Glomerular visceral epithelial cell (primary cell): Measurements from ENCODE around the gene COL16A1.

Experiments used
- DNase-seq: peaks from one replicate; pipeline ENCODE4 v3.0.0-alpha.2; 2016; ENCODE audit errors: extremely low spot score

The COL16A1 gene

GRCh38 chr1:31703431-31704270 is at the start of gene COL16A1:
TSS of gene COL16A1 (minus strand) at chr1:31704017. CDS start at chr1:31702193, 1,824 bp downstream.
- DNase-seq: peak; percentile 35

- DNase-seq: no peak
Measured at GRCh38 chr1:31752952-31753475, 49.2 kb upstream of the COL16A1 start.

DNA sequence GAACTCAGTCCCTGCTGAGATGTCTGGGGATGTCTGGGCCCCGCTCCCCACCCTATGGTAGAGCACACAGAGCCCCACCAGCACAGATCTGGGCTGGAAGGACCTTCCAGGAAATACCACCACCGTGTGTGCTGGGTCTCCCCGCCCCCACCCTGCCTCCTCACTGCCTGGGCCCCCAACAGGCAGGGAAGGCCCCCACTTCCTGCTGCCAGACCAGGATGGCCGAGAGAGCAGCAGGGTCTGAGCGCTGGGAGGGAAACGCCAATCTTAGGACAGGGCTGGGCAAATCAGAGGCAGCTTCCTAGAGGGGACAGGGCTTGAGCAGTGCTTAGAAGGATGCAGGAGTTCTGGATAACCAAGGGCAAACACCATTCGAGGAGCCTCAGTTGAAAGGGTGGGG is 48.4 kb upstream of the COL16A1 start:
- no peak for DNase-seq

- DNase-seq: no peak
Measured at GRCh38 chr1:31751822-31752241, 48.0 kb upstream of the COL16A1 start.

DNA sequence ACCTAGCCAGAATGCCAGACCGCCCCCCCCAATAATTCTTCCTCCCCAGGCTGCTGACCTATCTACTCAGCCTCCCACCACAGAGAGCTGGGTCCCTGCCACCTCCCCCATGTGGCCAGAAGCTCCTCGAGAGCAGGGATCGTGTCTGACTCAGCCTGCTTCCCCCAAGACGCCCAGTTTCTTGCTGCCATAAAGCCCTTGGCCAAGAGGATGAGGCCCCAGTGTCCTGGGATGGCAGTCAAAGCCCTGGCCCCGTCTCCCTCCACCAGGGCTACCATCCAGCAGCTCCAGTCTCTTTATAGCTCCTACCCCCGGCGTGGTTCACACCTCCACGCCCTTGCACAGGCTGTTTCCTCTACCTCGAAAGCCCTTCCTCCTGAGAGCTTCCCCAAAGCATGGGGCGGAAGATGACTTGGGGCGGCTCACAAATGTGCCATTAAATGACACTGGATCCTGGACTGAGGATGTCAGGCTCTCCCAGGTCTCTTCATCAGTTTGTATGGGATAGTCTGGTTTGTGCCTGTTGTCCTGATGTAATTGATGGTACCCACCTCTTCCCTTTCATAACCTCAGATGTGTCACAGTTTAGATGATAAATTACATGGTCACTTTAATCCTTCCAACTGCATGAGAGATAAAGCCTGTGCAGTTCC is 47.2 kb upstream of the COL16A1 start:
- DNase-seq: peak; percentile 65

- no peak for DNase-seq
Measured at GRCh38 chr1:31749785-31750735, 46.2 kb upstream of the COL16A1 start.

GRCh38 chr1:31748365-31748764 is 44.5 kb upstream of the COL16A1 start:
- no peak for DNase-seq

GRCh38 chr1:31747304-31747703 is 43.5 kb upstream of the COL16A1 start:
- DNase-seq: no peak

DNA sequence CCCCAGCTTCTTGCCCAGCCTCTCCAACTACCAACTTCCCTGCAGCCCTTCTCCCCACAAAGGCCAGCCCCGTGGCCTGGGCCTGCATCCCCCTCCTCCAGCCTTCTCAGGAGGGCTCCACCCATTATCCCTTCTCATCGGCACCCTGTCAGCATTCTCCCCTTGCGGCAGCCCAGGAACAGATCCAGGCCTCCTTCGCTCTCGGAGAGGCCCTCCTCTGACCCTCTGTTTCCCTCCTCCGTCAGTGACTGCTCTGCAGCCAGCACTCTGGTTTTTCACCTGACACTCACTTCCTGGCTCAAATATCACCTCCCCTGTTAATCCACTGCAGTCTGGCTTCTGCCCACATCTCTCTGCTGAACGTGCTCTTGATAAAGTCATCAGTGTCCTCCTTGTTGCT is 42.9 kb upstream of the COL16A1 start:
- no peak for DNase-seq

GRCh38 chr1:31745946-31746670 is 42.3 kb upstream of the COL16A1 start:
- no peak for DNase-seq

GRCh38 chr1:31745096-31745945 is 41.5 kb upstream of the COL16A1 start:
- DNase-seq: peak; percentile 61

DNA sequence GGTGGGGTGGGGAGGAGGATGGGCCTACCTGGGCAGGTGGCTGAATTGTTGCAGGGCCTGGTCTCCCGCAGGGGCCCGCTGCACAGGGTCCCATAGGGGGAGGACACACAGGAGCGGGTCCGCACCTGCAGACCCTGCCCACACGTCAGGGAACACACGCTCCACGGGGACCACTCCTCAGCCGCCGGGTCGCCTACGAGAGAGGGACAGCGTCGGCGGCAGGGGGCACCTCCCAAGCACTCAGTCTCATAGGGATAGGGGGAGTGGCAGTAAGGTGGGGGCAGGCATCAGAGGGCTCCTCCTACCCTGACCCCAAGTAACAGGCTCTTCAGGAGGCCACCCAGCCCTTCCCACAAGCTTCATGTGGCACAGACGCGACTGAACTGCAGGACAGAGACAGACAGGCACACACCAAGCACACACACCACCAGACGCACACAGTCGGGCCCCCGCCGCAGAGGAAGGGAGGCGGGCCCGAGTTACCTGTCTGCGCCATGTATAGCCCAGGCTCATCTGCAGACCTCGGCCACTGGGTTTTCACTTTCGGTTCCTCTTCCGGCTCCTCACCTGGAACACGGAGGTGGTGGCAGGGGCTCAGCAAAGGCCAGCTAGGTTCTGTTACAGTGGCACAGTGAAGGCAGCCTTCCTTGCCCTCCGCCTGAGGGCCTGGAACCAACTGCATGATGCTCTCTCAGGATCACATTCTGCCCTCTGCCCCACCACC is 40.5 kb upstream of the COL16A1 start:
- no peak for DNase-seq

DNA sequence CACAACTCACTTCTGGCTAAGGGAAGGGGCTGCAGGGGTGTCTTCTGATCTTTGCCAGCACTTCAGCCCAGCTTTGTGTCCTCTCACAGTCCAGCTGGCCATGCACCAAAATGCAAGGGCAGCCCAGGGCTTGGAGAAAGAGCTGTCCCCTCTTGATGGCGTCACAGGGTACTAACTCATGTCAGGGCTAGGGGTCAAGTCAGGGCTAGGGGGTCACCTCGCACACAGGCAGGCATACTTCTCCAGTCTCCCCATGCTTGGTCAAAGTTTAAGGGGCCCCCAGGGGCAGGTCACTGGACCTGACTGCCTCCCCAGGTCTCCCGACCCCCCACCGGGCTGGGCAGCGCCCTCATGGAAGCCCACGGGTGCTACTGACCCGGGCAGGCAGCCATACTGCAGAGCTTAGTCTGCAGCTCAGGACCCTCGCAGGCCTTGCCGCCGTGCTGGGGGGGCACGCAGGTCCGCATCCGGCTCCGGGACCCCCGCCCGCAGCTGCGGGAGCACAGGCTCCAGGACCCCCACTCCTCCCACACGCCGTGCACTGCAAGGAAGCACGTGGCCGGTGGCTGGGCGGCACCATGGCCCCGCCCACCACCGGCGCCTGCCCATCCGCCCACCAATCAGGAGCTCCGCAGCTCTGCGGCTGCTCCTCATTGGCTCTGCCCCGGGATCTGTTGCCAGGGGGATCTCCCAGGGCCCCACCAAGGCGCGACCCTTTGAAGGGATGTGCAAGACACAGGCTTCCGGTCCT is 38.8 kb upstream of the COL16A1 start:
- no peak for DNase-seq

DNA sequence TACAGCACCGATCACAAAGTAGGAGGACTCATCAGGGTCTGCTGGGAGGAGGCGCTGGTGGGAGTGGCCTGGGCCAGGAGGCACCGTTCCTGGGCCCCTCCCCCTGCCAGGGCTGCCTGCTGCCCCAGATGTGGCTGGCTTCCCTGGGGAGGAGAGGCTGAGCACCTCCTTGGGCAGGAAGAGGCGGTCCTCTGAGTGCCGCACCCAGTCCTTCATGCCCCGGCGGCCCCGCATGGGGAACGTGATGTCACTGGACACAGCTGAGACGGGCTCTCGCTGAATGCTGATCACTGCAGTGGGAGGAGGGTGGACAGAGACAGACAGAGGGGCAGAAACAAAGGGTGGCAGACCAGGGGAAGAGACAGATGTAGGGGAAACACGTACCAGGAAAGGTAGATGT is 35.5 kb upstream of the COL16A1 start:
- no peak for DNase-seq

- no peak for DNase-seq
Measured at GRCh38 chr1:31736675-31737074, 32.9 kb upstream of the COL16A1 start.

GRCh38 chr1:31735571-31735970 is 31.8 kb upstream of the COL16A1 start:
- DNase-seq: no peak

GRCh38 chr1:31734582-31735107 is 30.8 kb upstream of the COL16A1 start:
- DNase-seq: no peak

DNA sequence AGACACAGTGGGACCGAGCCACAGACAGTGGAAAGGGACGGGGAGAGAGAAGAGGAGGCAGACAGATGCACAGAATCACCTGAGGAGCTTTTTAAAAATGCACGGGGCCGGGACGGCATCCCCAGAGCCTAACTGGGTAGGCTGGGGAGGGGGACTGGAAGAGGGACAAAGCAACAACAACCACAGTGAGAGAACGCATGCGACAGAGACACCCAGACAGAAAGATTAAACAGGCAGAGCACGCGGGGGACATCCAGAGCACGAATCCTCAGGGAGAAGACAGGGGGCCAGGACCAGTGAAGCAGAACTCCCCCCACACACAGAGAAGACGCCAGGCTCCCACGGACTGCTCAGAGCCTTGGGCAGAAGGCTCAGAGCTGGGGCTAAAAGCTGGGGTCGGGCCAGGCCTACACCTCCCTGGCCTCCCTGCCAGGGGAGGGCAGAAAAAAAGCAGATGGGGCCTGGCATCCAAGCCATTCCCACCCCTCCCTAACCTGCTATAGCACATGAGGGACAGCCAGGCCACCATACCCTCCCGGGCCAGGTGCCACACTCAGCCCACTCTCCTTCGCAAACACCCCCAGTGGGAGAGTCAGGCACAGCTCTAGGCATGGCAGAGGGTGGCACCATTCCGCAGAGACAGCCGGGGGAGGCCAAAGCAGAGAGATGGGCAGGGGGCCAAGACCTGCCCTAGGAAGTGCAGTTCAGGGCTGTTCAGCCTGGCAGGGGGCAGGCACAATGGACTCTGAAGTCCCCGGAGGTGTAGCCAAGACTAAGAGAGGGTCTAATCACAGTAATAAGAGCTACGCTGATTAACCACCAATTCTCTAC is 29.8 kb upstream of the COL16A1 start:
- no peak for DNase-seq
